ENCODE measurements around the gene CAVIN2. TPM values are rescaled to one million over a fixed set of nuclear protein-coding genes. Genes with fewer than 3 reads are reported as not detected.

CAVIN2 gene
- total RNA-seq, 4 donors from 2014 or later: 6.7 to 18.8 (median 10.0) TPM

- TF ChIP-seq CTCF (IDR thresholded peaks at IDR 0.05) (no peak), POLR2A (IDR thresholded peaks at IDR 0.05) (no peak)
- intact Hi-C loops (cut with DNase I; ENCODE audit: low total_unique reads): no loop called here
- WGBS, 2 donors: 77 to 78% methylated on average over 7 of the region's 7 CpGs
- H3K4me3 ChIP-seq (ENCODE audit: low read depth, poor library complexity, severe bottlenecking): no peak overlapping the region
- no peak for DNase-seq (ENCODE audit: low spot score in 2 of 2)
Observed at GRCh38 chr2:191864628-191865374, 17.9 kb upstream of the CAVIN2 start.

- DNase-seq (ENCODE audit: low spot score in 2 of 2): no peak
- TF ChIP-seq CTCF (IDR thresholded peaks at IDR 0.05) (no peak), POLR2A (IDR thresholded peaks at IDR 0.05) (no peak)
- intact Hi-C loops (cut with DNase I; ENCODE audit: low total_unique reads): no loop called here
- no peak overlapping the region for H3K4me3 ChIP-seq (ENCODE audit: low read depth, poor library complexity, severe bottlenecking)
- WGBS, 2 donors: 77 to 83% methylated on average over 2 of the region's 2 CpGs
Observed at GRCh38 chr2:191863988-191864387, 17.1 kb upstream of the CAVIN2 start.

GRCh38 chr2:191862156-191862775 lies 15.4 kb upstream of the CAVIN2 start:
- no peak for TF ChIP-seq POLR2A (IDR thresholded peaks at IDR 0.05)
- TF ChIP-seq CTCF (IDR thresholded peaks at IDR 0.05): no peak
- 66 to 73% methylated on average over 4 of the region's 4 CpGs for WGBS, 2 donors
- intact Hi-C loops (cut with DNase I; ENCODE audit: low total_unique reads): no loop called here
- H3K4me3 ChIP-seq (ENCODE audit: low read depth, poor library complexity, severe bottlenecking): no peak overlapping the region
- no peak for DNase-seq (ENCODE audit: low spot score in 2 of 2)

- TF ChIP-seq POLR2A (IDR thresholded peaks at IDR 0.05) (no peak), CTCF (IDR thresholded peaks at IDR 0.05) (no peak)
- H3K4me3 ChIP-seq (ENCODE audit: low read depth, poor library complexity, severe bottlenecking): no peak overlapping the region
- no peak for DNase-seq (ENCODE audit: low spot score in 2 of 2)
- intact Hi-C loops (cut with DNase I; ENCODE audit: low total_unique reads): no loop called here
- WGBS, 2 donors: 83 to 98% methylated on average over 1 of the region's 1 CpG
Observed at GRCh38 chr2:191860760-191861466, 14.0 kb upstream of the CAVIN2 start.

GRCh38 chr2:191859681-191860080 lies 12.8 kb upstream of the CAVIN2 start:
- DNase-seq (ENCODE audit: low spot score in 2 of 2): no peak
- TF ChIP-seq POLR2A (IDR thresholded peaks at IDR 0.05): no peak
- TF ChIP-seq CTCF (IDR thresholded peaks at IDR 0.05): no peak
- no peak overlapping the region for H3K4me3 ChIP-seq (ENCODE audit: low read depth, poor library complexity, severe bottlenecking)
- 96 to 100% methylated on average over 1 of the region's 1 CpG for WGBS, 2 donors
- intact Hi-C loops (cut with DNase I; ENCODE audit: low total_unique reads): no loop called here
